ENCODE data around the gene THSD4.

Gene THSD4

DNA sequence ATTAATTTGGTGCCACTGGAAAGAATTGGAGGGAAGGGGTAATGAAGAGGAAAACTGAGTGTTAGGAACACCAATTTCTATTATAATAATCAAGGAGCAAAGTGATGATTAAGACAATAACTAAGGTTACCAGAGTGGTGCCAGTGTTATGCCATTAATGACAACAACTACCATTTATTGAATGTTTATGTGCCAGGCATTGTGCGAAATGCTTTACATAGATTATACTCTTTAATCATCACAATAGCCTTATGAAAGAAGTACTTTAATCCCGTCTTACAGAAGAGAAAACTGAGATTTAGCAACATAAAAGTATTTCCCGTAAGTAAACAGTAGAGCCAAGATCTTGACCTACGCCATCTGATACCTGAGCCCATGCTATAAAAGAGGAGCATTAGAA lies 507.8 kb downstream of the THSD4 start:
- no peaks in the 10 kb centered on the region for H3K9me2 ChIP-seq (ENCODE audit: low read depth, low read length)
- TF ChIP-seq EZH2 (IDR thresholded peaks at IDR 0.05; ENCODE audit: borderline replicate concordance, low read length), result no peak
- TF ChIP-seq, protein P1, sequence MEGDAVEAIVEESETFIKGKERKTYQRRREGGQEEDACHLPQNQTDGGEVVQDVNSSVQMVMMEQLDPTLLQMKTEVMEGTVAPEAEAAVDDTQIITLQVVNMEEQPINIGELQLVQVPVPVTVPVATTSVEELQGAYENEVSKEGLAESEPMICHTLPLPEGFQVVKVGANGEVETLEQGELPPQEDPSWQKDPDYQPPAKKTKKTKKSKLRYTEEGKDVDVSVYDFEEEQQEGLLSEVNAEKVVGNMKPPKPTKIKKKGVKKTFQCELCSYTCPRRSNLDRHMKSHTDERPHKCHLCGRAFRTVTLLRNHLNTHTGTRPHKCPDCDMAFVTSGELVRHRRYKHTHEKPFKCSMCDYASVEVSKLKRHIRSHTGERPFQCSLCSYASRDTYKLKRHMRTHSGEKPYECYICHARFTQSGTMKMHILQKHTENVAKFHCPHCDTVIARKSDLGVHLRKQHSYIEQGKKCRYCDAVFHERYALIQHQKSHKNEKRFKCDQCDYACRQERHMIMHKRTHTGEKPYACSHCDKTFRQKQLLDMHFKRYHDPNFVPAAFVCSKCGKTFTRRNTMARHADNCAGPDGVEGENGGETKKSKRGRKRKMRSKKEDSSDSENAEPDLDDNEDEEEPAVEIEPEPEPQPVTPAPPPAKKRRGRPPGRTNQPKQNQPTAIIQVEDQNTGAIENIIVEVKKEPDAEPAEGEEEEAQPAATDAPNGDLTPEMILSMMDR (IDR thresholded peaks at IDR 0.05; ENCODE audit: low read length), result no peak
- H3K4me2 ChIP-seq (ENCODE audit: low read length), result no peak overlapping the region
- H3K4me1 ChIP-seq (ENCODE audit: insufficient read depth, low read length, severe bottlenecking), result no peaks in the 10 kb centered on the region
- no peaks in the 10 kb centered on the region for H3K79me2 ChIP-seq (ENCODE audit: insufficient read depth, low read length)
- H3F3A ChIP-seq (ENCODE audit: insufficient read depth, low read length), result no peaks in the 10 kb centered on the region
- no peak overlapping the region for H3K9ac ChIP-seq (ENCODE audit: low read length)
- H3K36me3 ChIP-seq (ENCODE audit: insufficient read depth, low read length), result no peaks in the 10 kb centered on the region
- no peak overlapping the region for H3K4me3 ChIP-seq (ENCODE audit: low read depth, low read length, poor library complexity, severe bottlenecking)
- no peak overlapping the region for H2AFZ ChIP-seq (ENCODE audit: low read length)
- no peaks in the 10 kb centered on the region for H3K9me3 ChIP-seq (ENCODE audit: low read length)
- no peak overlapping the region for H3K27ac ChIP-seq (ENCODE audit: low read depth, low read length, poor library complexity, severe bottlenecking)
- H4K20me1 ChIP-seq (ENCODE audit: insufficient read depth, low read length), result no peaks in the 10 kb centered on the region
- H3K27me3 ChIP-seq (ENCODE audit: insufficient read depth, low read length), result no peaks in the 10 kb centered on the region

DNA sequence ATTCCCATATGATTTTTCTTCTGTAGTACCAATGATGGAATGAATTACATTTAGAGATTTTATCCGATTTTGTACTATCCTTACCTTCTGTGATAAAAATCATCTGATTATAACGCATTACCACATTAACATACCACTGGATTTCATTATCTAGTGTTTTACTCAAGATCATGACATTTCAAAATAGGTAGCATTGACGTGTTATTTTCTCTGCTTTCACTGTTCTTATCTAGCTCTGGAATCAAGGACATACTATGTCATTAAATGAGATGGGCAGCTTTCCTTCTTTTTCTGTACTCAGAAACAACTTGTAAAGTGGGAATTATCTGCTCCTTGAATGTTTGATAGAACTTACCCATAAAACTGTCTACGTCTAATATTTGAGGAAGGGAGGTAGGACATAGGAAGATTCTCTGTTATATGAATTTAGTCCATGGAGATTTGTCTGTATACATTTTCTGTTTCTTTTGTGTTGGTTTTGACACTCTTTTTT lies 511.4 kb downstream of the THSD4 start:
- no peak overlapping the region for H3K4me2 ChIP-seq (ENCODE audit: low read length)
- no peaks in the 10 kb centered on the region for H4K20me1 ChIP-seq (ENCODE audit: insufficient read depth, low read length)
- H3K9me3 ChIP-seq (ENCODE audit: low read length), result no peaks in the 10 kb centered on the region
- no peak overlapping the region for H3K4me3 ChIP-seq (ENCODE audit: low read depth, low read length, poor library complexity, severe bottlenecking)
- H2AFZ ChIP-seq (ENCODE audit: low read length), result no peak overlapping the region
- H3K27me3 ChIP-seq (ENCODE audit: insufficient read depth, low read length), result no peaks in the 10 kb centered on the region
- no peaks in the 10 kb centered on the region for H3K9me2 ChIP-seq (ENCODE audit: low read depth, low read length)
- H3F3A ChIP-seq (ENCODE audit: insufficient read depth, low read length), result no peaks in the 10 kb centered on the region
- no peaks in the 10 kb centered on the region for H3K4me1 ChIP-seq (ENCODE audit: insufficient read depth, low read length, severe bottlenecking)
- TF ChIP-seq, protein P1 (IDR thresholded peaks at IDR 0.05; ENCODE audit: low read length), result no peak
- TF ChIP-seq EZH2 (IDR thresholded peaks at IDR 0.05; ENCODE audit: borderline replicate concordance, low read length), result no peak
- no peaks in the 10 kb centered on the region for H3K36me3 ChIP-seq (ENCODE audit: insufficient read depth, low read length)
- H3K9ac ChIP-seq (ENCODE audit: low read length), result no peak overlapping the region
- H3K79me2 ChIP-seq (ENCODE audit: insufficient read depth, low read length), result no peaks in the 10 kb centered on the region
- H3K27ac ChIP-seq (ENCODE audit: low read depth, low read length, poor library complexity, severe bottlenecking), result no peak overlapping the region

DNA sequence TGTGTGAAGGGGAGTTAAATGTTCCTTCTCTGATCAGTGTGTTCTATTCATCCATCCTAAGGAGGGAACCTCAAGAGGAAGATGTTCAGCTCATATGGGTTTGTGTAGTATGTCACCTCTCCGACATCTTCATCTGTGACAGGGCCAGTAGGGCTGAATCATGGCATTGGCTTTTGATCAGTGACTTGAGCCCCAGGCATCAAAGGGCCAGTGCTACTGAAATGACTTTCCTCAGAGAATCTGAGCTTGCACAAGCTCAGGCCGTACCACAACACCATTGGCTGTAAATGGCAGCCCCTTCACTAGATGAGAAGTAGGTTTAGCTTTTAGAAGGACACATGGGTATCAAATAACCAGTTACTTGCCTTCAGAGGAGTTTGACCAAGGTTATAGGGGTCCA lies 511.9 kb downstream of the THSD4 start:
- no peak for TF ChIP-seq EZH2 (IDR thresholded peaks at IDR 0.05; ENCODE audit: borderline replicate concordance, low read length)
- TF ChIP-seq, protein P1 (IDR thresholded peaks at IDR 0.05; ENCODE audit: low read length), result no peak
- no peaks in the 10 kb centered on the region for H3K9me3 ChIP-seq (ENCODE audit: low read length)
- H2AFZ ChIP-seq (ENCODE audit: low read length), result no peak overlapping the region
- no peaks in the 10 kb centered on the region for H3K27me3 ChIP-seq (ENCODE audit: insufficient read depth, low read length)
- no peaks in the 10 kb centered on the region for H3K79me2 ChIP-seq (ENCODE audit: insufficient read depth, low read length)
- H3K9ac ChIP-seq (ENCODE audit: low read length), result no peak overlapping the region
- no peaks in the 10 kb centered on the region for H3F3A ChIP-seq (ENCODE audit: insufficient read depth, low read length)
- H3K4me2 ChIP-seq (ENCODE audit: low read length), result no peak overlapping the region
- H3K36me3 ChIP-seq (ENCODE audit: insufficient read depth, low read length), result no peaks in the 10 kb centered on the region
- no peaks in the 10 kb centered on the region for H4K20me1 ChIP-seq (ENCODE audit: insufficient read depth, low read length)
- H3K4me3 ChIP-seq (ENCODE audit: low read depth, low read length, poor library complexity, severe bottlenecking), result no peak overlapping the region
- no peaks in the 10 kb centered on the region for H3K9me2 ChIP-seq (ENCODE audit: low read depth, low read length)
- H3K4me1 ChIP-seq (ENCODE audit: insufficient read depth, low read length, severe bottlenecking), result no peaks in the 10 kb centered on the region
- no peak overlapping the region for H3K27ac ChIP-seq (ENCODE audit: low read depth, low read length, poor library complexity, severe bottlenecking)
